Measurements from ENCODE around the gene AHRR.

DNA sequence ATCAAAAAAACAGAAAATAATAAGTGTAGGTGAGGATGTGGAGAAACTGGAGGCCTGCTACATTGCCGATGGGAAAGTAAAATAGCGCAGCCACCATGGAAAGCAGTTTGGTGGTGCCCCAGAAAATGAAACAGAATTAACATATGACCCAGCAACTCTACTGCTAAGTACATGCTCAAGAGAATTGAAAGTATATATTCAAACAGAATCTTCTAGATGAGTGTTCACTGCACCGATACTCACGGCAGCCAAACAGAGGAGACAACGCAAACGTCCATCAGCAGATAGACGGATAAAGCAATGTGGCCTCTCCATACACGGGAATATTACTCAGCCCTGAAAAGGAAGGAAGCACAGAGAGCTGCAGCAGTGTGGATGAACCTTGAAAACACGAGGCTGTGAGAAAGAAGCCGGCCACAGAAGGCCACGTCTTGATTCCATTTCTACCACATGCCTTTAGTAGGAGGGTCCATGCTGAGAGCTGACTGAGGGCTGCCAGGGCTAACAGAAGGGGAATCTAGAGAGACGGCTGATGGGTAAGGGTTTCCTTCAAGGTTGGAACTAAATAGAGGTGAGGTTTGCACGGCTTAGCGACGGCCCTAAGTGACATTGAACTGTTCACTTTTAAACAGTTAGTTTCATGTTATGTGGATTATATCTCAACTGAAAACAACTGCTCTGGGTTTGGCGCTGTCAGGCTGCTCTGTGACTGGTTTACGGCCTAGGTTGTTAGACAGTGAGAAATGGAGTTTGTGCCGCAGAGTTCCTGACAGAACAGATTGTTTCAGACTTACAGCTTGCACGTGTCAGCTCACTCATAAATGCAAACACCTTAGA, 29.8 kb downstream of the AHRR start:
- TF ChIP-seq, protein P1, sequence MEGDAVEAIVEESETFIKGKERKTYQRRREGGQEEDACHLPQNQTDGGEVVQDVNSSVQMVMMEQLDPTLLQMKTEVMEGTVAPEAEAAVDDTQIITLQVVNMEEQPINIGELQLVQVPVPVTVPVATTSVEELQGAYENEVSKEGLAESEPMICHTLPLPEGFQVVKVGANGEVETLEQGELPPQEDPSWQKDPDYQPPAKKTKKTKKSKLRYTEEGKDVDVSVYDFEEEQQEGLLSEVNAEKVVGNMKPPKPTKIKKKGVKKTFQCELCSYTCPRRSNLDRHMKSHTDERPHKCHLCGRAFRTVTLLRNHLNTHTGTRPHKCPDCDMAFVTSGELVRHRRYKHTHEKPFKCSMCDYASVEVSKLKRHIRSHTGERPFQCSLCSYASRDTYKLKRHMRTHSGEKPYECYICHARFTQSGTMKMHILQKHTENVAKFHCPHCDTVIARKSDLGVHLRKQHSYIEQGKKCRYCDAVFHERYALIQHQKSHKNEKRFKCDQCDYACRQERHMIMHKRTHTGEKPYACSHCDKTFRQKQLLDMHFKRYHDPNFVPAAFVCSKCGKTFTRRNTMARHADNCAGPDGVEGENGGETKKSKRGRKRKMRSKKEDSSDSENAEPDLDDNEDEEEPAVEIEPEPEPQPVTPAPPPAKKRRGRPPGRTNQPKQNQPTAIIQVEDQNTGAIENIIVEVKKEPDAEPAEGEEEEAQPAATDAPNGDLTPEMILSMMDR (IDR thresholded peaks at IDR 0.05) = no peak
- no peak for TF ChIP-seq POLR2A (IDR thresholded peaks at IDR 0.05)
